ENCODE measurements around the gene CDKL4.
"Not testable (repeated sequence)": the region's sequence is repeated elsewhere in the genome, so short reads cannot be mapped to it uniquely, and the experiment has no call there.

Gene CDKL4

DNA sequence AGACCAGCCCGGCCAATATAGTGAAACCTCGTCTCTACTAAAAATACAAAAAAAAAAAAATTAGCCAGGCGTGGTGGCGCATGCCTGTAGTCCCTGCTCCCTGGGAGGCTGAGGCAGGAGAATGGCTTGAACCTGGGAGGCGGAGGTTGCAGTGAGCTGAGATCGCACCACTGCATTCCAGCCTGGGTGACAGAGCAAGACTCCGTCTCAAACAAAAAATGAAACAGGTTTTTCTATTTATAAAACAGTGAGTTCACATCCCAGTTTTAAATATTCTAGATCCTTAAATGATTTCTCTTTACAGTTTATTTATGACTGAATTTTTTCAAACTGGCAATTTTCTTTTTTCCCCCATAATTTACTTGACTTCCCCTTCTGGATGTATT, 102.8 kb downstream of the CDKL4 start:
- DNase-seq, result not testable (repeated sequence)

DNA sequence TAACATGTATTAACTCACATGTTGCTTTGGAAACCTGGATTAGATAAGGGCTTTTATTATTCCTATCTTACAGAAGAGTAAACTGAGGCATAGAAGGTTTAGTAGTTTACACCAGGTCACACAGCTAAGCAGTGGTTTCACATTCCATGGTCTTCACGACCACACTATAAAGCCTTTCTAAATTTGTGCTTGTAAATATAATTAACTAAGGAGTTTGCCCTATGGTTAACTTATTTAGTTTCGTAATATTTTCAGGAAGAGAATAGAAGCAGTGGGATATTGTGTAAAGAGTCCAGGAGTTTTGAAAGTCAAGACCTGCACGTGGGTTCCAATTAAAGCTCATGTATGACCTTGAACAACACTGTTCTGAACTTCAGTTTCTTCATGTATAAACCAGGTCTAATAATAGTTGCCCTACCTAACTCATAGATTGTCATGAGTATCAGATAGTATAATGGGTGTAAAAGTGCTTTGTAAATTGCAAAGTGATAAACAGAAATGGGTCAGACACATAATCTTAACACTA, 103.4 kb downstream of the CDKL4 start:
- no peak for DNase-seq

DNA sequence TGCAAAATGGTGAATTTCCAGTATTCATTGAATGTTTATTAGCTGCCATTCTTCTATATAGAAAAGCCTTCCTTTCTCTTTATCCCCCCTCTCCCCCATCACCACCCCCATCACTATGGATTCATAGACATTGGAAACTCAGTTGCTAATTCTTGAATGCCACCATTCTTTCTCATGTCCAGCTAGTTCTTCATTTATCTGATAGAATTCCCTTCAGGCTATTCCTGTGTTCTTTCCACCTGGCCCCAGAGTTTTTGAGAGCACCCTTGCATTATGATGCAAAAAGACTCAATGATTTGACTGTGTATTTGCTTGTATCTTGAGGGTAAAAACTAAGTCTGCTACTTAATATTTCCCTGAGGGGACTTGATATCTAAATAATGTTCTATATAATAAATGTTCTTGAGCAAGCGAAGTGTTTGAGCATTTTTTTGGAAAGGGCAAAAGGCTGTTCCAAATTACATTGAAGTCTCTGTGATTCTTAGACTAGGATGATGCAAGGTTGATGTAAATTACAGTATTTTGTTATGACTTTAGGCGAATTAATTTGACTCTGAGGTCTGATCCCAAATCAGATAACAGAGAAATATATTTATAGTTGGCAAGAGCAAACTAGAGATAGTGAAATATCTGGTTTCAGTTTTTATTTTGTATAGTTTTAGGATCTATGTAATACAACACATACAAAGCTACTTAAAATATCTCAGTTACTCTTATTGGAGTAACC, 104.1 kb downstream of the CDKL4 start:
- no peak for DNase-seq

DNA sequence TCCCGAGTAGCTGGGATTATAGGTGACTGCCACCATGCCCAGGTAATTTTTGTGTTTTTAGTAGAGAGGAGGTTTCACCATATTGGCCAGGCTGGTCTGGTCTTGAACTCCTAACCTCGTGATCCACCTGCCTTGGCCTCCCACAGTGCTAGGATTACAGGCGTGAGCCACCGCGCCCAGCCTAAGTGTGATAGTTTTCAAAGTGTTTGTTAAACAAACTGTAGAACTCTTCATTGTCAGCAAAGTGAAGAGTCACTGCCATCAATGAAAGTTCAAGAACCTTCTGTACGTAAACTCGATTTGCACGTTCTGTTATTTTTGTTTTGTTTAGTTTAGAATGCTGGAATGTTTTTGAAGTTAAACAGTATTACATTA, 104.9 kb downstream of the CDKL4 start:
- DNase-seq, result no peak

DNA sequence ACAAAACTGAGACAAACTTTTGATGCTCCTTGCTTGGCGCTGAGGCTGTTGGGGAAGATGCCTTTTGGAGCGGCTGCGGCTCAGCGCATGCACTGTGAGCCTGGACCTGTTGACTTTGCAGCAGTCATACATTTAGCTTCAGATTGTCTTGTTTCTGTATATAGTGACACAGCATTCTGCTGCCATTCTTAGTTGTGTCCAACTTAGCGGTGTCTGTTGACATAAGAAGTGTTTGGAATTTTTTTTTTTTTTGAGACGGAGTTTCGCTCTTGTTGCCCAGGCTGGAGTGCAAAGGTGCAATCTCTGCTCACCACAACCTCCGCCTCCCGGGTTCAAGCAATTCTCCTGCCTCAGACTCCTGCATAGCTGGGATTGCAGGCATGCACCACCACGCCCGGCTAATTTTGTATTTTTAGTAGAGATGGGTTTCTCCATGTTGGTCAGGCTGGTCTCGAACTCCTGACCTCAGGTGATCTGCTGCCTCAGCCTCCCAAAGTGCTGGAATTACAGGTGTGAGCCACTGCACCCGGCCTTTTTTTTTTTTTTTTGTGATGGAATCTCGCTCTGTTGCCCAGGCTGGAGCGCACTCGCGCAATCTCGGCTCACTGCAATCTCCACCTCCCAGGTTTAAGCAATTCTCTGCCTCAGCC, 105.5 kb downstream of the CDKL4 start:
- not testable (repeated sequence) for DNase-seq

DNA sequence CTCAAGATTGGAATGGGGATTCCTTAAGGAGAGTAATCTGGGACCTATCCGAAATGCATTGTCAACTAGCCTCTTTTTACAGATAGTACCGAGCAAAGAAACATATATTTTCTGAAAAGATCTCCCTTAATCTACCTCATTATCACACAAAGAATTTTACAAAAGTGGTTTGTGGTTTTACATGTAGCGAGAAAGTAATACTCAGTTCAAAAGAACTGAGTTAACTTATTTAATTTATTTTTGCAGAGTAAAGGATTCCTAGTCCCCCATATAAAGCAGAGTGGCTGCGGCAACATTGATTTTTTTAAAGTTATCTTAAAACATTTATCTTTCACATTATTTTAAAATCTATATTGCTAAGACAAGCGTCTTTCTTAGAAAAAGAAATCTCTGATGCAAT, 107.0 kb downstream of the CDKL4 start:
- no peak for DNase-seq

DNA sequence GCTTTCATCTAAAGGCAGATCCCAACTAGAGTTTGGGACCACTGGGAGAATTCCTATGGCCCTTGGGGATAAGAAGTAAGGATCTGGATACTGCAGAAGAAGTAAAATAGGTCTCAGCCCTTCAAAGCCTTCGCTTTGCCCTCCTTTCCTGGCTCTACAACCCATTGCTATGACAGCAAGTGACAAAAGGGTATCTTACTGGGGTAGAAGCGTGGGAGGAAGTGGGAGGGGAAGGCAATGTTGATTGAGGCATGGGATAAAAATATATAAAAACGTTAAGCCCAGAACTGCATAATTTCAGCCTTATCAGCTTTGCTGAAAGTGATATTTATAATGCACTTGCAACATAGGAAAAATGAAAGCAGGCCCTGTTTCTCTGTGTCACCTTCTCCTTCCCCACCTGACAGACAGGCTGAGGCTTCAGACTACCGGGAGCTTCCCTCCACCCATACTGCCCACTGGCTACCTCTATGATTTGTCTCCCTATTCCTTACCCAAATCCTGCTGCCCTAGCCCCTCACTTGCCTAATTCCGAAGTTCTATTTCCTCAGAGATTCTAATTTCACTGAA, 108.0 kb downstream of the CDKL4 start:
- DNase-seq, result no peak

DNA sequence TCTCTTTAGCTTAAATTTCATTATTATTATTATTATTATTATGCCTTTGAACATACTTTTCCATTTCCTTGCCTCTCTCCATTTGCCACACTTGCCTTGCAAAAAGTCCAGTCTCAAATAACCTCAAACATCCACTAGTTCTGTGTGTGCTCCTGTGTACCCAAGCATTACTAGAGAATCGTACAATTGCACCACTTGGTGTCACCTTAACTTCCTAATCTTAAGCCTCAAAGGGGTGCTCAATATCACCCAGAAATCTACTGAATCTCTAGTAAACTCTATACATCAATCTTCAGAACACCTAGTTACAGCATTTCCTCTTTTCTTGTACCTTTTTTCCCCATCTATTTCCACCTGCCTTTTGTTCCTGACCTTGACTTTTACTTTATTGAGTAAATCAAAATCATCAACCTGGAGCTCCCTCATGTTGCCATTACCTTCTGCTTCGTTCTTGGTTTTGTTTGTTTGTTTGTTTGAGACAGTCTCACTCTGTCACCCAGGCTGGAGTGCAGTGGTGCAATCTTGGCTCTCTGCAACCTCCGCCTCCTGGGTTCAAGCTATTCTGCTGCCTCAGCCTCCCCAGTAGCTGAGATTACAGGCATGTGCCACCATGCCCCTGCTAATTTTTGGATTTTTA, 110.4 kb downstream of the CDKL4 start:
- DNase-seq, result no peak

DNA sequence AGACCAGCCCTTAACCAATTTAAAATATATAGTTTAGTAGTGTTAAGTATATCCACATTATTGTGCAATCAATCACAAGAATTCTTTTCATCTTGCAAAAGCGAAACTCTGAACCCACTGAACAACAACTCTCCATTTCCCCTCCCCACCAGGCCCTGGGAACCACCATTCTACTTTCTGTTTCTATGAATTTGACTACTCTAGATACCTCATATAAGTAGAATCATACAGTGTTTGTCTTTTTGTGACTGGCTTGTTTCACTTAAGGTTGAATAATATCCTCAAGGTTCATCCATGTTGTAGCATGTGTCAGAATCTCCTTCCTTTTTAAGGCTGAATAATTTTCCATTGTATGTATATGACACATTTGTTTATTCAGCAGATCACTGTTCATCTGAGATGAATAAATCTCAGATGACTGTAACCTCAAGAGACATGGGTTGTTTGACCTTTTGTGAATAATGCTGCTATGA, 114.8 kb downstream of the CDKL4 start:
- no peak for DNase-seq

DNA sequence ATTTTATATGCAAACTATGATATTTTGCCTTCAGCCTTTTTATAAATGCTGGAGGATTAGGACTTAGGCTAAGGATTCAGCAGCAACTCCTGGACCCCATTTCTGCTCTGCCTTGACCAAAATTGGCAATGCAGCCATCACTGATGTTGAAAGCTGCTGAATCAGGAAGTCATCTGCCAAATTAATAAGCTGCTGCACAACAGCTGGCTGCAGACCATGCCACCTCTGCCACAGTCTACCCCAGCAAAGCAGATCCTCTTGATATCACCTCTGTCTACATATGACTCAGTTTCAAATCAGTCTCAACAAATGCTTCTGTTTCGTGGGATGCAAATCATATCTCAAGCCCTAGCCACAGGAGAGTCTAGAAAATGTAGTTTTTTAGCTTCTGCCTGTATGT, 115.8 kb downstream of the CDKL4 start:
- no peak for DNase-seq
